Measurements from ENCODE around the gene CMAS.
"Not testable (repeated sequence)": the region's sequence is repeated elsewhere in the genome, so short reads cannot be mapped to it uniquely, and the experiment has no call there.

The CMAS gene

DNA sequence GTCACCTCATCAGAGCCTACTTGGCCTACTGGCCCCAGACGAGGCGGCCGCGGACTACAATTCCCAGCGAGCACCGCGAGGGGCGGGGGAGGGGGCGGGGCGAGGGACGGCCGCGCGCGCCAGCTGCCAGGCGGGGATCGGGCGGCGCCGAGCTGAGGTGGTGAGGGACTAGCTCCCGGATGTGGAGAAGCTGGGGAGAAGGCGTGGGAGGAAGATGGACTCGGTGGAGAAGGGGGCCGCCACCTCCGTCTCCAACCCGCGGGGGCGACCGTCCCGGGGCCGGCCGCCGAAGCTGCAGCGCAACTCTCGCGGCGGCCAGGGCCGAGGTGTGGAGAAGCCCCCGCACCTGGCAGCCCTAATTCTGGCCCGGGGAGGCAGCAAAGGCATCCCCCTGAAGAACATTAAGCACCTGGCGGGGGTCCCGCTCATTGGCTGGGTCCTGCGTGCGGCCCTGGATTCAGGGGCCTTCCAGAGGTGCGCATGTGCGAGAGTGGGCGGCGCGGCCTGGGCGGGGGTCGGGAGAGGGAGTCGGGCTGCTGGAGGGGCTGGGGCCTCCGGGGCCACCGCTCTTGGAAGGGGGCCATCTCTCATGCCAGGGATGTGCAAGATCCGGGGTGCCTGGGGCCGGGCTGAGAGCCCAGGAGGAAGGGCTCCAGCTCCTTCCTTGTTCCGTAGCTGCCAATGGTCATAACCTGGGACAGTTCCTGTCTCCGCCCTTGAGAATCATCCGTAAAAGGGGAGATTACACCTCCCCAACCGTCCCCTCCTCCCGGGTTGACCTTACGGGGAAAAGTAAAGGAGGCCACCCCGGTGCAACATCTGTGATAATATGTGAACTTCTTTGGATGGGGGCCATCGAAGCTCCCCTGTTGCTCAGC is at the start of gene CMAS:
TSS of gene CMAS (plus strand) at position 129 of the 878 bp plus-strand sequence. CDS start at position 215, 86 bp downstream.
- DNase-seq (ENCODE audit: low read depth in 2 of 2) = peak; percentile 53 to 60

DNA sequence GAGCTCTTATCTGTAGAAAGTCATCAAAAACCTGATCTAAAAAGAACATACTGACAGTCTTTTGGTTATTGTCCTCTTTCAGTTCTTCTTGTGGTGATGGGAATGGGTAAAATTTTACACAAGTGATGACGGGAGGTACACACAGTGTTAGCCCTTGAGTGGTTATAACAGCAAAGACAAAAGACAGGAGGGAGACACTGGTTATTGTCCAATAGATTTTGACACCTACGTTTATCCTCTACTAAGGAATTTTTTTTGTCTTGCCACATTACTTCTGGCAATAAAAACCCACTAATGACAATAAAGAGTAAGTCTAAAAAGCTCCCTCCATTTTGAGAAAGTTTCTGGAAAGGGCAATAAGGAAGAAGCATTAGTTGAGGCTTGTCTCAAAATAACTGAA is 47.7 kb upstream of the CMAS start:
- no peak for DNase-seq (ENCODE audit: low read depth in 2 of 2)

DNA sequence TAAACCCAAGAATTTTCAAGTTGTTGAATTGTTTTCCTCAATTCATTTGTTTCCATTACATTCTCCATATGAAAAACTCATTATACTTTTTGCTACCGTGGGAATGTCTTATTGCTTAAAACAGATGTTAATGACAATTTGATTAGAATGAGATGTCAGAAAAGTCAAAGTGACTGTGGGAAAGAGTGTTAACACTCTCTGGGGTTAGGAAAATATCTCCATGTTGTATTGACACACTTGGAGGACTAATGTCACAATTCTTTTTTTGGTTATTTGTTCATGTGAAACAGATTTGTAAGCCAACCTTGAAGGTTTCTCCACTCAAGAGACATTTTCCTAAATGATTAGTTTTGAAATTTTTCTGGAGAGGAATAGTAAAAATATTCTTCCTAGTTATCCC is 47.2 kb upstream of the CMAS start:
- no peak for DNase-seq (ENCODE audit: low read depth in 2 of 2)

DNA sequence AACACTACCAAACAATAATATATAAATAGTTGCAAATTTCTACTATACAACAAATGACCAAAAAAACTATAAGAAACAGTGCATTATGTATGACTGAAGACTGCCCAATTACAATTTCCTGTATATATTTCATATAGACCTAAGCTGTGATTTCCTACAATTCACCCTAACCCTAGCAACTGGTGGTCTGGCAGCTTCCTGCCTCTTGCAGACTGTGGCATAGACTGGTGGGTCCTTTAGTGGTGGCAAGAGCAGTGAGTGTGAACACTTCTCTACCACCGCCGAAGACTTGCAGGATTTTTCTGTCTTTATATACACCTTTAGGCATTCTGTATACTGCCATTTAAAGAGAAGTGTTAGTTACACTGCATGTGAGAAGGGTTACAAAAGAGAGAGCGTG is 43.6 kb upstream of the CMAS start:
- no peak for DNase-seq (ENCODE audit: low read depth in 2 of 2)

DNA sequence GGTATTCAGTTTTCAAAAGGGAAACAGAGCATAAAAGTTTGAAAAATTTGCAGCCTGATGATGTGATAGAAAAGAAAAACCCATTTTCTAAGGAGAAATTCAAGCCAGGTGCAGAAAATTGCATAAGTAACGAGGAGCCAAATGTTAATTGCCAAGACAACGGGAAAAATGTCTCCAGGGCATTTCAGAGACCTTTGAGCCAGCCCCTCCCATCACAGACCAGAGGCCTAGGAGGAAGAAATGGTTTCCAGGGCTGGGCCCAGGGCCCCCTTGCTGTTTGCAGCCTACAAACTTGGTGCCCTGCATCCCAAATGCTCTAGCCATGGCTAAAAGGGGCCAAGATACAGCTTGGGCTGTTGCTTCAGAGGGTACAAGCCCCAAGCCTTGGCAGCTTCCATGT is 38.2 kb upstream of the CMAS start:
- DNase-seq (ENCODE audit: low read depth in 2 of 2) = not testable (repeated sequence)

DNA sequence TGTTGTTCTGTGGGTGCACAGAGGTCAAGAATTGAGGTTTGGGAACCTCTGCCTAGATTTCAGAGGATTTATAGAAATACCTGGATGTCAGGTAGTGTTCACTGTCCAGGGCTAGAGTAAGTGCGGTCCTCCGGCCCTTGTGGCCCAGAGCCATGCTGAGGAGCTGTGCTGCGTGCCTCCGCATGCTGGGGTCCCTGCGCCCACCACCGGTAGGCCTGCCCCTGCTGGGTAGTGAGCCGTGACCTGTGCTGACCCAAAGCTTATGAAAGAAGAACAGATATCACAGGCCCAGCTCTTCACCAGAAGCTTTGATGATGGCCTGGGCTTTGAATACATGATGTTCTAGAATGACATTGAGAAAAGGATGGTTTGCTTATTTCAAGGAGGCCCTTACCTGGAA is 37.8 kb upstream of the CMAS start:
- no peak for DNase-seq (ENCODE audit: low read depth in 2 of 2)

DNA sequence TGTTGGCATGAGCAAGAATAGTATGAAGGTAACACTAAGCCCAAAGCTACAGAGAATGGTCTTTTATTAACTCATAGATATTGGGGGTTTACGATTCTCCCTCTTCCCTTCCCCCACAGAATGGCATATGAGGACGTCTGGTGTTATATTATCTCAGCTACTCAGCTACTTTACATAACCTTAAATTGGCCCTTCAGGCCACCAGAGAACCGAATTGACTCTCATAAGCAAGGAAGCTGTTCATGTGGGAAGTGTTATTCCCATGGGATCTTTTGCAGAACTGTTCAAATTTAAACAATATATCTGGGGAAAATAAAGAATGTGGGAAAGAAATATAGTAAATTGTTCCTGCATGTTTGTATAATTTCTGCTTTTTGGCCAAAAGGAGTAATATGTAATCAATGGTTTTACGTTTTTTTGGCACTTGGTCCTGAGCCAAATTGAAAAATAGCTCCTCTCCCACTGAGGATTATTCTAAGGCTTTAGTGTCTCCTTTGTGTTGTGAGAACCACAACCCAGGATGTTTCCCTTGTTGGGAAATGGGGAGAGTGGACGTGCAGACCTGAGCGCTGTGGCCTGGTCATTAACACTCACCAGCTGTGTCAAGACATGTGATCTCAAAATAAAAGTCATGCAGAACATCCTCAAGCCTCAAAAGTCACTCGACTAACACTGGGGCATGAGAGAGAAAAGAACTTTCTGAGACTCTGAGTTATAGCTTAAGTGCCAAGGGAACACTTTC is 31.8 kb upstream of the CMAS start:
- DNase-seq (ENCODE audit: low read depth in 2 of 2) = no peak

DNA sequence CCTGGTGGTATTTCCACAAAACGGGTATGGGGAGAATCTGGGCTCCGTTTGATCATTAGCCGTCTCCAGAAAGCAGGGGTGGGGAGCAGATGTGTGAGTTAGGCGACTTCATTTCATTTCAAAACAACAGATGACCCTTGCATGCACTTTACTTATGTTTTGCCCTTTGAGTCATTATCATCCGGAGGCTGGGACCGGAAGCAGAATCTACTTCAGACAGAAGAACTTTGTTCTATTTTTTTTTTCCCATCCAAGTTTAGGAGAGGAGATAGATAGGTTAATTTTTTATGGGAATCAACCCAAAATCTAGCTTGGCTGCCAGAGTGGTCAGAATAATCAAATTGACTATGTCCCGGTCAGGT is 31.3 kb upstream of the CMAS start:
- no peak for DNase-seq (ENCODE audit: low read depth in 2 of 2)

DNA sequence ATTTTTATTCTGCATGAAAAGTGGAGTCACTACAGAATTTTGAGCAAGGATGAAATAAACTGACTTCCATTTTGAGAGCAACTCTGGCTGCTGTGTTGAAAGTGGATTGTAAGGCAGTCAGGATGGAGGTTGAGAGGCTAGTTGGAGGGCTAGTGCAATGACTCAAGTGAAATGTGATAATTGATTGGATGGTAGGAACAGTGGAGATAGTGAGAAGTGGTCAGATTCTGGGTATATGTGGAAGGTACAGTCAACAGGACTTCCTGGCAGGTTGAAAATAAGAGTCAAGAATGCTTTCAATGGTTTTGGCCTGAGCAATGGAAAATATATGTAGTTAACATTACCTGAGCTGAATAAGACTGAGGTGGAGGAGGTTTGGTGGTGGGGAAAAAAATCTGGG is 29.0 kb upstream of the CMAS start:
- no peak for DNase-seq (ENCODE audit: low read depth in 2 of 2)

DNA sequence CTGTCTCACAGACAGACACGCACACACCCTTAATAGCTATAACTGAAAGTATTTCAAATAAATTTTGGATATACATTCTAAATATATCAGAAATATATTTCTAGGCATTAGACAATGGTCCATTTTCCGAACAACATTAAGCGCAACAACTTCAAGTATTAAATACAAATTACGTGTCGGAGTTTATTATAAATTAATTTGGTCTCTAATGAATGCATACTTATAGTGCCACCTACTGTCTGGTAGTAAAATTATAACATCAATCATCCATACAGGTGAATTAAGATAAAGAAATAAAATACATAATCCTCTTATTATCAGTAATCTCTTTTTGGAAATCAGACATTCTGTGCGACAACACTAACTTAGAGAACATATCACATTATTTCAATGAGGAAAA is 27.2 kb upstream of the CMAS start:
- no peak for DNase-seq (ENCODE audit: low read depth in 2 of 2)

DNA sequence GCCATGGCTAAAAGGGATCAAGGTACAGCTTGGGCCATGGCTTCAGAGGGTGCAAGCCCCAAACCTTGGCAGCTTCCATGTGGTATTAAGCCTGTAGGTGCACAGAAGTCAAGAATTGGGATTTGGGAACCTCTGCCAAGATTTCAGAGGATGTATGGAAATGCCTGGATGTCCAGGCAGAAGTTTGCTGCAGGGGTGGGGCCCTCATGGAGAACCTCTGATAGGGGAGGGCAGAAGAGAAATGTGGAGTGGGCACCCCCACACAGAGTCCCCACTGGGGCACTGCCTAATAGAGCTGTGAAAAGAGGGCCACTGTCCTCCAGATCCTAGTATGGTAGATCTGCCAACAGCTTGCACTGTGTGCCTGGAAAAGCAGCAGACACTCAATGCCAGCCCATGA is 22.5 kb upstream of the CMAS start:
- not testable (repeated sequence) for DNase-seq (ENCODE audit: low read depth in 2 of 2)

DNA sequence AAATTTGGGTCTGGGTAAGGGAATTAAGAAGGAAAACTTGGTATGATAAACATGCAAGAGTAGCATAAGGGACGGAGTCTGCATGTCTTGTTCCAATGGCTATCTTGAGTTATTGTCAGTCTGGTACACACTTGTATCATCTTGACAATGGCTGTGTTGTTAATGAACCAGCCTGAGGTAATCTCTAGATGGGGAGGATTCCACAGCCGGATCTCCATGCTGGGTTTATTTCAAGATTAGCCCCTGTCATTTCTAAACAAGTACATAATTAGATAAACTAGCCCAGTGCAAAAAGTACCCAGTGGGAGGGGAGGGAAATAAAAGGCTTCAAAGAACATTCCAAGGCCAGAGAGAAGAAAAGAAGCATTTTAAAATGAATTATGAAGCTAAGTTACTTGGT is 16.5 kb upstream of the CMAS start:
- no peak for DNase-seq (ENCODE audit: low read depth in 2 of 2)

DNA sequence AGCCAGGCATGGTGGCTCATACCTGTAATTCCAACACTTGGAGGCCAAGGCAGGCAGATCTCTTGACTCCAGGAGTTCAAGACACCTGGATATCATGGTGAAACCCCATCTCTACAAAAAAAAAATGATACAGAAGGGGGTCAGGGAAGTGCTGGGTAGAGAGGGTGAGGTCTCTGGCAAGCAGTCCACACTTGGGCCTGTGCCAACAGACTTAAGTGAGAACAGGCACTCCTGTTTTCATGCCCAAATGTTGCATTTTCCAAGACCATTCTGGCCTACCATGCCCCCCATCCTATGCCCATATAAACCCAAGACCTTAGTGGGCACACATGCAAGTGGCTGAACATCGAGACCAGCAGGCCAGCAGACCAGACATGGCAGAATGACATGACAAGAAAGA is 16.0 kb upstream of the CMAS start:
- DNase-seq (ENCODE audit: low read depth in 2 of 2) = no peak

DNA sequence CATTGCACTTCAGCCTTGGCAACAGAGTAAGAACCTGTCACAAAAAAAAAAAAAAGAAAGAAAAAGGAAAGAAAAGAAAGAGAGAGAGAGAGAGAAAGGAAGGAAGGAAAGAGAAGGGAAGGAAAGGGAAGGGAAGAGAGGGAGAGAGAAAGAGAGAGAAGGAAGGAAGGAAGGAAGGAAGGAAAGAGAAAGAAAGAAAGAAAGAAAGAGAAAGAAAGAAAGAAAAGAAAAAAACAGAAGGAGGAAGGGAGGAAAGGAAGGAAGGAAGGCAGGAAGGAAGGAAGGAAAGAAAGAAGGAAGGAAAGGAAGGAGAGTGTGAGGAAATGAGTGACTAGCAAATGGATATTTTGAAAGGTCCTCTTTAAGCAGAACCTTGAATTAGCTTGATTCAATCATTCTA is 13.3 kb upstream of the CMAS start:
- DNase-seq (ENCODE audit: low read depth in 2 of 2) = no peak

DNA sequence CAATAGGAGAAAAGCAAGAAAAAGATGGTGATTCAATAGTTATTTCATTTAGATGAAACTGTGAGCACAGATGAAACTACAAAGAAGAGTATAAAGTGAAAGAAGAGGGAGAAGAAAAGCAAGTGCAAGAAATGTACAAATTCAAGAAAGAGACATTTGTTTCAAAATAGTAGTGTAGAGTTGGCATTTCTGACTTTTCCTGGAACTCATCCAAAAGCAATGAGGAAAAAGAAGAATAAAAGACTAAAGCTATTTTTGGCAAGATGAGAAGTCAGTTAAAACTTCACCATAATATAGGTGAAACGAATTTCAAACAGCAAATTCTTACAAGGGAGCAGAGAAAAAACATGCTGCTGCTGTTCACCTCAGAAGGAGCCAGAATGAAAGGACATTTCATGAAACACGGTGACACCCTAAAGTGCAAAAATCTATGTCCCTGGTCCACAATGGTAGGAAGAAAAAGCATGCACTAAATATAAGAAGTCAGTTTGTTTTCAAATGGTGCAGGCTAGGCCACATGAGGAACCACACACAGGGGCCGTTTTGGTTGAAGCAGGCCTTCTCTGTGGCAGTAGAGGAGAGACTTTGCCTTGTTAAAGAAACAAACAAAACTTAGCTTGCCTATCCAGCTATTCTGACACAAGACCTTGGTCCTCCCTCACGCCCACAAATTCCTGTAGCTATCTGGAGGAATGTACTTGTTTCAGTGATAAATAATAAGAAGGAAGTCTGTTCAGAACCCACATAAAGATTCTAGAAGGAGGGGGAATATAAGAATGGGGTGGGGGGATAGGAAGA is 11.1 kb upstream of the CMAS start:
- no peak for DNase-seq (ENCODE audit: low read depth in 2 of 2)

DNA sequence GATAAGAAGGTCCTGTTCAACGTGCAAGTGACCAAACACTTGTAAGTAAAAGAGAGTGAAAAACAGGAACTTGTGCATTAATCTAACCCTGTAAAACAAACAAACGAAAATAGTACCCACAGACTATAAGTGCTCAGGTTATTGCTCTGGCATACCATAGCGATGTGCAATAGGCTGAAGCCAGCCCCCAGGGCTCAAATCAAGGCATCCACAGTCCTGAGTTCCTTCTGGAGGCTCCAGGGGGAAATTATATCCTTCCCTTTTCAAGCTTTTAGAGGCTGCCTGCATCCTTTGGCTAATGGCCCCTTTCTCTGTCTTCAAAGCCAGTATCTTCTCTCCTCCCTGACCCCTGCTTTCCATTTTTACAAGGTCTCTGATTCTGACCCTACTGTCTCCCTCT is 8.1 kb upstream of the CMAS start:
- DNase-seq (ENCODE audit: low read depth in 2 of 2) = no peak

DNA sequence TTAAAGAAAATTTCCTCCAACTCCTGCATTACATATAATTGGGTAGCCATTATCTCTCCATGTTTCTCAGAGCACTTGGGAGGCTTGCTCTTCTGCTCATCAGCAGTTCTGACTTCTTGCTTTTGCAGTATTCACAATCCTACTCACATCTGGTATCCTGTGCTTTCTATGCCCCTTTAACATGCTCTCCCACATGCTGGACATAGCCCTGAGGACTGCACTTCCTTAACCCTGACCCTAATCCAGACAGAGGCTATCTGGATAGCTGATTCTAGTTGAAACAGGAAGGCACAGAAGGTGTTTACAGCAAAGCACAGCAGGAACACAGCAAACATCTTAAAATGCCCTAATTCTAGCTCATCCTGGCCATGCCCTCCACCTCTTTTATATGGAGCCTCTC is 7.3 kb upstream of the CMAS start:
- no peak for DNase-seq (ENCODE audit: low read depth in 2 of 2)

DNA sequence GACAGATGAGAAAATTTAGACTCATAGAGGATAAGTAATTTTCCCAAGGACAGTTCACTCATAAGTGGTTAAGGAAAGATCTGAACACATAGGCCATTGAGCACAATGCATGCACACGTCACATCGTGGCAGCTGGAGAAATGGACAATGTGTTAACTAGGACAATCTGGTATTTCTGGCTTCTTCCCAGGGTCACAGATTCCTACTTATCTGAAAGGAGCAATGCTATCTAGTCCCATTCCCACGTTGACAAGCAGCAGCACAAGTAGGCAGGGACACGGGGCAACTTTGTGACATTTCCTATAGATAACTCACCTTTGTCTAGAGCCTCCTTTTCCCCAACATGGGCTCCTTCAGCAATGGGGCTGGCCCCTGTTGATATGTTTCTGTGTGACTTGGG is 6.7 kb upstream of the CMAS start:
- DNase-seq (ENCODE audit: low read depth in 2 of 2) = no peak

DNA sequence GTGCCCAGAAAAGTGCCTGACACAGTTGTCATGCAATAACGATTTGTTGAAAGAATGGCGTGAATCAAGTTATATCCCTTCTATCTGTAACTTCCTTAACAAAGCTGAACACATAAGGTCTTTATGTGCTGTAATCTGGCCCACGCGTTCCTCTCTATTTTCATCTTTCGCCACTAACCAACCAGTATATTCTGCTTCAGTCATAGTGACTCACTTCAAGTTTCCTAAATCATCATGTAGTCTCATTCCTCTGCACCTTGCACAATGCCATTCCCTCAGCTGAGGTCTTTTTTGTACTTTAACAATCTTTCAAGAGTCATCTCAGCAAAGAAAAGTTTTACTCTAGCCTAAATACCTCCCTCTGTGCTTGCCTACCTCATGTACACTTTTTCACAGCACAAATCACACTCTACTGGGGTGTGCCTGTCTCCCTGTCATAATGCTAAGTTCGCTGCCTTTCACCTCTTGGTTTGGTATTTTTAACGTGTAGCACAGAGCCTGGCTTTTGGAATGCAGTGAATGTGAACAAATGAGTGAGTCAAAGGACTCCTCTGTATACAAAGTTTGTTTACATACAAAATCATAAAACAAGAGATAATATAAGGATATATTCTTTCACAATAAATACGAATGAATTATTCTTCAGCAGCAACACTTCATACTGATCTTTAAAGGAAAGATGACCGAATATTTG is 2.9 kb upstream of the CMAS start:
- no peak for DNase-seq (ENCODE audit: low read depth in 2 of 2)

DNA sequence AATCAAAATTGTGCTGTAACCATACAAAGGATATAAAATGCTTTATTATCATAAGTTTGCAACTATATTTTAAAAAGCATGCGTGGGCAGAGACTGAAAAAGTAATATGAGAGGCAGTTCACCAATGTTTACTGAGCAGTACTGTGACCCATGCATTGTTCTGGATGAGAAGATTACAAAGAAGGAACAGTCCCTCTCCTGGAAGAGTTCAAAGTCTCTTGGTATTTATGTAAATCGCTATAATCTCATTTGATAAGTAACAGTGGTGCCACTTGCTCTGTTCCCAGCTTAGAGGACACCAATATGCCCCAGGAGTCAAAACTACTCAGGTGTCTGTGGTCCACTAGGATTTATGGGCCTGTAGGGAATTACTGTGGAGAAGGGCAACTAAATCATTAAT is 2.1 kb upstream of the CMAS start:
- no peak for DNase-seq (ENCODE audit: low read depth in 2 of 2)

DNA sequence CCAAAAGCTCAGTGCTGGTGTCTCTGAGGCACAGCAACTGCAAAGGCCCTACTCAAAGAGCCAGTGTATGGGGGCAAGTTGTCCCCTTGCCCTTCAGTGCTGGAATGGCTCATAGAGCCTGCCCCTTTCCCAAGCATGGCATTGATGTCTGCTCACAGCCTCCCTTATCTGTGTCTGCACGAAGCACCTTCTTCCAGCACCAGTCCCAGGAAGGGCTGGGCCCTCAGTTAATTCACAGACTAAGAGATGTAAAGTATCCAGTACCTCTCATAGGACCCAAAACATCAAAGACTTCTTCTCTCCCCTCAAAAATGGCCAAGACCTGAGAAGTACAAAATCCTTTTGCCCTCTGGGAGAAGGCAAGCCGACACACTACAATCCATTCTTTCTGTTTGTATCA is 1.6 kb upstream of the CMAS start:
- no peak for DNase-seq (ENCODE audit: low read depth in 2 of 2)

DNA sequence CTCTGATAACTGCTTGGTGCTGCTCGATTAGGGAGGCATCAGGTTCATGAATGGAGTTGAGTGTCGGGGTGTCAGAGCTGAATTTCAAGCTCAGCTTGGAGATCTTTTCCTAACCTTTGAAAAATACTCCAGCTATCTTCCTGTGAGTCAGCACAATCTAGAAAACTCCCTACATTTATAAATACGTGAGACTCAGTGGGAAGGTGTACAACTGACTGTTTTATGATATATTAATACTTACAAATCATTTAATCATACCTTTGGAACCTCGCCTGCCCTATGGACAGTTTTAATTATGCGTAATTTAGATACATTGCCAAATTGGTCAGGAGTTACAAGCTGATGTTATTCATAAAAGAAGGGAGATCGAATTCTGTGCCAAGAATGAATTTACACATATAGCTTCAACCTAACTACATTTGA is 961 bp downstream of the CMAS start:
- no peak for DNase-seq (ENCODE audit: low read depth in 2 of 2)

Measured in stimulated activated CD8-positive, alpha-beta memory T cell treated with anti-CD3 and anti-CD28 coated beads, Interleukin-15, amount 100 ng/mL, for 4 hours (primary cell).